ENCODE data around the gene KCNJ15. TPM values are rescaled to one million over a fixed set of nuclear protein-coding genes. Genes with fewer than 3 reads are reported as not detected.
"Not testable (repeated sequence)": the region's sequence is repeated elsewhere in the genome, so short reads cannot be mapped to it uniquely, and the experiment has no call there.

KCNJ15 gene
- polyA plus RNA-seq, 1 donor from 2014 or later, result not detected

- TF ChIP-seq EP300 (conservative IDR thresholded peaks at IDR 0.05; ENCODE audit: poor library complexity, severe bottlenecking), result no peak
- TF ChIP-seq MXI1 (conservative IDR thresholded peaks at IDR 0.05; ENCODE audit: poor library complexity, severe bottlenecking), result no peak
These were observed 11.6 kb upstream of the KCNJ15 start (continued) for GRCh38 chr21:38244885-38245869.

GRCh38 chr21:38246511-38246910 lies 10.3 kb upstream of the KCNJ15 start:
- Histone ChIP-seq H3F3A (ENCODE audit: insufficient read depth, low read length, poor library complexity, severe bottlenecking) (no peaks in the 10 kb centered on the region), H3K27me3 (ENCODE audit: insufficient read depth, low read depth, low read length) (no peaks in the 10 kb centered on the region), H3K9me3 (ENCODE audit: low read length) (no peaks in the 10 kb centered on the region), H3K9me2 (ENCODE audit: insufficient read depth, low read length) (no peaks in the 10 kb centered on the region), H3K4me2 (ENCODE audit: low read length) (no peak overlapping the region), H3K36me3 (ENCODE audit: insufficient read depth, low read length) (no peaks in the 10 kb centered on the region), H3K9ac (ENCODE audit: low read length) (no peak overlapping the region), H3K27ac (ENCODE audit: low read length) (no peak overlapping the region), H2AFZ (ENCODE audit: low read depth, low read length) (no peak overlapping the region), H3K79me2 (replicated peaks; ENCODE audit: insufficient read depth, low read length) (no peaks in the 10 kb centered on the region), H4K20me1 (ENCODE audit: insufficient read depth) (no peaks in the 10 kb centered on the region), H3K4me3 (ENCODE audit: low read length) (no peak overlapping the region)
- no peak for TF ChIP-seq POLR2AphosphoS5 (IDR thresholded peaks at IDR 0.05)
- no peak for TF ChIP-seq CTCF (IDR thresholded peaks at IDR 0.05; ENCODE audit: poor library complexity, severe bottlenecking)
- TF ChIP-seq TAF1 (IDR thresholded peaks at IDR 0.05; ENCODE audit: low read depth), result no peak
- TF ChIP-seq EP300 (conservative IDR thresholded peaks at IDR 0.05; ENCODE audit: poor library complexity, severe bottlenecking), result no peak
- no peak for TF ChIP-seq REST (IDR thresholded peaks at IDR 0.05; ENCODE audit: borderline replicate concordance)
- TF ChIP-seq RAD21 (conservative IDR thresholded peaks at IDR 0.05), result no peak
- TF ChIP-seq MXI1 (conservative IDR thresholded peaks at IDR 0.05; ENCODE audit: poor library complexity, severe bottlenecking), result no peak
- no peak for TF ChIP-seq SMC3 (conservative IDR thresholded peaks at IDR 0.05; ENCODE audit: poor library complexity)
- no peak for TF ChIP-seq EZH2 (IDR thresholded peaks at IDR 0.05; ENCODE audit: borderline replicate concordance, insufficient read depth, low read length, poor library complexity, severe bottlenecking)

GRCh38 chr21:38247054-38247453 lies 9.7 kb upstream of the KCNJ15 start:
- not testable (repeated sequence) for H3K9ac ChIP-seq (ENCODE audit: low read length); H3K27me3 ChIP-seq (ENCODE audit: insufficient read depth, low read depth, low read length); H3K9me2 ChIP-seq (ENCODE audit: insufficient read depth, low read length); H2AFZ ChIP-seq (ENCODE audit: low read depth, low read length); H3K27ac ChIP-seq (ENCODE audit: low read length); H3K9me3 ChIP-seq (ENCODE audit: low read length); H3K36me3 ChIP-seq (ENCODE audit: insufficient read depth, low read length); H3F3A ChIP-seq (ENCODE audit: insufficient read depth, low read length, poor library complexity, severe bottlenecking); H3K4me2 ChIP-seq (ENCODE audit: low read length); H3K79me2 ChIP-seq (replicated peaks; ENCODE audit: insufficient read depth, low read length); H4K20me1 ChIP-seq (ENCODE audit: insufficient read depth); H3K4me3 ChIP-seq (ENCODE audit: low read length)
